Trophoblast cell (in vitro differentiated cells and primary cell): ENCODE results near the gene SIKE1.

Experiments
- DNase-seq, 2 donors: peaks; one replicate each; pipeline ENCODE4 v3.0.0-alpha.2; 2016
- H2AFZ ChIP-seq: 2 replicates; pipeline ENCODE4 v1.6.1; 2013; ENCODE audit warnings: low read length, moderate library complexity, mild to moderate bottlenecking; ENCODE audit not compliant: insufficient read depth, poor library complexity
- H2AK5ac ChIP-seq: 2 replicates; pipeline ENCODE4 v1.6.1; 2013; ENCODE audit warnings: mild to moderate bottlenecking, low read length
- H2BK120ac ChIP-seq: 2 replicates; pipeline ENCODE4 v1.6.1; 2013; ENCODE audit warnings: low read length, mild to moderate bottlenecking, moderate library complexity; ENCODE audit not compliant: insufficient read depth, poor library complexity
- H2BK12ac ChIP-seq: 2 replicates; pipeline ENCODE4 v1.6.1; 2013; ENCODE audit warnings: mild to moderate bottlenecking, low read length, moderate library complexity
- H2BK5ac ChIP-seq: 2 replicates; pipeline ENCODE4 v1.6.1; 2013; ENCODE audit warnings: low read length, low read depth, moderate library complexity, mild to moderate bottlenecking; ENCODE audit not compliant: poor library complexity
- H3K14ac ChIP-seq: 2 replicates; pipeline ENCODE4 v1.6.1; 2013; ENCODE audit warnings: mild to moderate bottlenecking, low read length
- H3K18ac ChIP-seq: 2 replicates; pipeline ENCODE4 v1.6.1; 2013; ENCODE audit warnings: mild to moderate bottlenecking, low read length
- H3K23ac ChIP-seq: 2 replicates; pipeline ENCODE4 v1.6.1; 2013; ENCODE audit warnings: low read length
- H3K27ac ChIP-seq: 2 replicates; pipeline ENCODE4 v1.5.1; 2013; ENCODE audit warnings: low read depth, mild to moderate bottlenecking, inconsistent platforms, low read length, moderate library complexity
- H3K27me3 ChIP-seq: 2 replicates; pipeline ENCODE4 v1.6.1; 2013; ENCODE audit warnings: inconsistent platforms, mild to moderate bottlenecking, low read length, moderate library complexity; ENCODE audit not compliant: insufficient read depth
- H3K36me3 ChIP-seq, 2 experiments: 1 replicate in 1 of 2; 2 replicates in 1 of 2; pipeline ENCODE4 v1.6.1; 2013; ENCODE audit warnings: low read length in 2 of 2, mild to moderate bottlenecking in 2 of 2, moderate library complexity in 1 of 2; ENCODE audit not compliant: insufficient read depth in 2 of 2, control insufficient read depth in 1 of 2
- H3K4ac ChIP-seq: 2 replicates; pipeline ENCODE4 v1.6.1; 2013; ENCODE audit warnings: low read depth, mild to moderate bottlenecking, low read length, moderate library complexity
- H3K4me1 ChIP-seq, 2 experiments: 1 replicate in 1 of 2; 2 replicates in 1 of 2; pipeline ENCODE4 v1.6.1; 2013; ENCODE audit warnings: low read length in 2 of 2, mild to moderate bottlenecking in 2 of 2, moderate library complexity in 1 of 2; ENCODE audit not compliant: insufficient read depth in 2 of 2, control insufficient read depth in 1 of 2
- H3K4me2 ChIP-seq: 2 replicates; pipeline ENCODE4 v1.6.1; 2013; ENCODE audit warnings: inconsistent platforms, mild to moderate bottlenecking, low read length, moderate library complexity
- H3K4me3 ChIP-seq: 2 replicates; pipeline ENCODE4 v1.5.1; 2013; ENCODE audit warnings: mild to moderate bottlenecking, low read depth, low read length, inconsistent platforms
- H3K79me1 ChIP-seq: one replicate; pipeline ENCODE4 v1.6.1; 2013; ENCODE audit warnings: low read length
- H3K79me2 ChIP-seq: 2 replicates; pipeline ENCODE4 v1.6.1; 2013; ENCODE audit warnings: low read length, mild to moderate bottlenecking; ENCODE audit not compliant: control insufficient read depth, insufficient read depth, poor library complexity
- H3K9ac ChIP-seq: 2 replicates; pipeline ENCODE4 v1.6.1; 2013; ENCODE audit warnings: mild to moderate bottlenecking, low read length
- H3K9me3 ChIP-seq: 2 replicates; pipeline ENCODE4 v1.6.1; 2013; ENCODE audit warnings: low read depth, mild to moderate bottlenecking, control low read depth, inconsistent platforms, low read length; ENCODE audit not compliant: insufficient read depth
- H4K12ac ChIP-seq: 2 replicates; pipeline ENCODE4 v1.6.1; 2013; ENCODE audit warnings: low read depth, mild to moderate bottlenecking, low read length, moderate library complexity
- H4K8ac ChIP-seq: 2 replicates; pipeline ENCODE4 v1.6.1; 2013; ENCODE audit warnings: low read depth, mild to moderate bottlenecking, low read length, moderate library complexity
- H4K91ac ChIP-seq: one replicate; pipeline ENCODE4 v1.6.1; 2013; ENCODE audit warnings: low read depth, mild to moderate bottlenecking, low read length, moderate library complexity
- WGBS: extraction: QIAGEN DNeasy Blood & Tissue Kit; methylation state at CpG from one replicate; pipeline ENCODE4 v1.1.7; 2013; ENCODE audit warnings: missing lambda C conversion rate; ENCODE audit not compliant: insufficient read length, insufficient coverage; ENCODE audit errors: extremely low coverage; 5-methylcytosine and 5-hydroxymethylcytosine counted together

Gene SIKE1

GRCh38 chr1:114764689-114765088 lies 15.8 kb downstream of the SIKE1 start:
- no peak overlapping the region for H2BK120ac ChIP-seq
- no peak overlapping the region for H2BK12ac ChIP-seq
- no peaks in the 10 kb centered on the region for H3K27me3 ChIP-seq
- no peak overlapping the region for H3K4ac ChIP-seq
- no peak overlapping the region for H3K14ac ChIP-seq
- no peak overlapping the region for H3K9ac ChIP-seq
- peaks cover 0 to 2% of the 10 kb centered on the region in 2 experiments for H3K36me3 ChIP-seq
- WGBS: no CpG with 5 or more reads among the region's 4 CpGs
- H3K4me3 ChIP-seq: no peak overlapping the region
- no peak for DNase-seq
- H3K4me2 ChIP-seq: no peak overlapping the region
- no peak overlapping the region for H3K27ac ChIP-seq
- H3K79me1 ChIP-seq: no peaks in the 10 kb centered on the region
- no peak overlapping the region for H4K12ac ChIP-seq
- no peak overlapping the region for H2AFZ ChIP-seq
- no peak overlapping the region for H3K18ac ChIP-seq
- H3K4me1 ChIP-seq: no peaks in the 10 kb centered on the region
- no peak overlapping the region for H3K23ac ChIP-seq
- H4K8ac ChIP-seq: no peak overlapping the region
- no peak overlapping the region for H2AK5ac ChIP-seq
- peaks cover 3% of the 10 kb centered on the region for H3K9me3 ChIP-seq
- no peak overlapping the region for H2BK5ac ChIP-seq
- H3K79me2 ChIP-seq: no peaks in the 10 kb centered on the region
- H4K91ac ChIP-seq: no peak overlapping the region

- H4K8ac ChIP-seq: peak overlapping the region; percentile 79
- no peak for DNase-seq
- H3K18ac ChIP-seq: no peak overlapping the region
- no CpG with 5 or more reads among the region's 6 CpGs for WGBS
- H2BK12ac ChIP-seq: no peak overlapping the region
- H2AK5ac ChIP-seq: no peak overlapping the region
- peak overlapping the region; percentile 29 for H3K27ac ChIP-seq
- no peaks in the 10 kb centered on the region for H3K9me3 ChIP-seq
- peaks cover 8% of the 10 kb centered on the region for H3K79me1 ChIP-seq
- H2BK5ac ChIP-seq: no peak overlapping the region
- H3K4me3 ChIP-seq: no peak overlapping the region
- no peak overlapping the region for H3K14ac ChIP-seq
- H3K4ac ChIP-seq: no peak overlapping the region
- H4K12ac ChIP-seq: no peak overlapping the region
- peaks cover 22% of the 10 kb centered on the region for H3K79me2 ChIP-seq
- no peaks in the 10 kb centered on the region for H3K36me3 ChIP-seq
- H3K4me2 ChIP-seq: peak overlapping the region; percentile 59
- H3K23ac ChIP-seq: no peak overlapping the region
- H2AFZ ChIP-seq: no peak overlapping the region
- peak overlapping the region; percentile 42 for H4K91ac ChIP-seq
- H3K4me1 ChIP-seq: peaks cover 0 to 4% of the 10 kb centered on the region in 2 experiments
- no peak overlapping the region for H3K9ac ChIP-seq
- H3K27me3 ChIP-seq: no peaks in the 10 kb centered on the region
- no peak overlapping the region for H2BK120ac ChIP-seq
These were observed 22.1 kb downstream of the SIKE1 start for GRCh38 chr1:114758256-114758832.

GRCh38 chr1:114757455-114758255 lies 22.8 kb downstream of the SIKE1 start, which contains the start of gene CSDE1:
Gene CSDE1, minus strand, starts transcription at chr1:114757984. Its CDS starts 18,094 bp downstream, at chr1:114739890.
- Histone ChIP-seq H2AK5ac (peak within 1 kb of the TSS; percentile 85), H3K9ac (peak within 1 kb of the TSS; percentile 95), H3K4me3 (peak within 1 kb of the TSS; percentile 97), H2BK5ac (peak within 1 kb of the TSS; percentile 94), H3K79me1 (peaks cover 8% of the 10 kb centered on the region), H4K91ac (peak within 1 kb of the TSS; percentile 99), H3K4me2 (peak within 1 kb of the TSS; percentile 62), H4K12ac (peak within 1 kb of the TSS; percentile 97), H3K18ac (peak within 1 kb of the TSS; percentile 92), H2BK12ac (no peak within 1 kb of the TSS), H3K4ac (peak within 1 kb of the TSS; percentile 100), H3K14ac (peak within 1 kb of the TSS; percentile 97), H2BK120ac (peak within 1 kb of the TSS; percentile 93), H3K79me2 (peaks cover 22% of the 10 kb centered on the region), H3K27me3 (no peaks in the 10 kb centered on the region), H3K9me3 (no peaks in the 10 kb centered on the region), H2AFZ (peak within 1 kb of the TSS; percentile 78), H3K4me1 (peaks cover 0 to 4% of the 10 kb centered on the region in 2 experiments), H3K23ac (no peak within 1 kb of the TSS), H3K27ac (peak within 1 kb of the TSS; percentile 91), H4K8ac (peak within 1 kb of the TSS; percentile 97), H3K36me3 (no peaks in the 10 kb centered on the region)
- WGBS: no CpG with 5 or more reads among the region's 50 CpGs
- DNase-seq: peak; percentile 100

GRCh38 chr1:114756949-114757454 lies 23.5 kb downstream of the SIKE1 start:
- Histone ChIP-seq H3K4me3 (peak overlapping the region; percentile 97), H3K79me2 (peaks cover 24% of the 10 kb centered on the region), H2AK5ac (peak overlapping the region; percentile 85), H3K27ac (peak overlapping the region; percentile 54), H3K23ac (no peak overlapping the region), H2BK12ac (no peak overlapping the region), H2BK120ac (peak overlapping the region; percentile 43), H3K36me3 (no peaks in the 10 kb centered on the region), H3K27me3 (no peaks in the 10 kb centered on the region), H4K12ac (peak overlapping the region; percentile 60), H3K9ac (peak overlapping the region; percentile 94), H3K14ac (peak overlapping the region; percentile 90), H3K79me1 (peaks cover 8% of the 10 kb centered on the region), H2AFZ (peak overlapping the region; percentile 44), H3K4ac (peak overlapping the region; percentile 100), H2BK5ac (peak overlapping the region; percentile 76), H3K4me2 (peak overlapping the region; percentile 62), H4K8ac (peak overlapping the region; percentile 85), H4K91ac (peak overlapping the region; percentile 85), H3K9me3 (no peaks in the 10 kb centered on the region), H3K4me1 (peaks cover 0 to 4% of the 10 kb centered on the region in 2 experiments), H3K18ac (peak overlapping the region; percentile 92)
- peak; percentile 66 to 82 for DNase-seq
- WGBS: no CpG with 5 or more reads among the region's 17 CpGs
